Natural killer cell (primary cell): Measurements from ENCODE around the gene NANOS3. TPM values are rescaled to one million over a fixed set of nuclear protein-coding genes. Genes with fewer than 3 reads are reported as not detected.

Experiments used
- ATAC-seq, 3 donors: fragments of 150-1000 bp in 2 of 3; fragments of 200-7000 bp in 1 of 3; cut with Tn5 transposase; 1 replicate in 1 of 3; 2 replicates in 2 of 3; pipeline ENCODE4 v1.10.0; 2021; ENCODE audit warnings: mild to moderate bottlenecking in 2 of 3, moderate library complexity in 2 of 3
- DNase-seq, 2 donors: peaks; one replicate each; pipeline versions ENCODE4 v3.0.0 to v3.0.0-alpha.2; 2013 to 2021; ENCODE audit warnings: mixed read lengths in 1 of 2
- H3K27ac ChIP-seq: one replicate; pipeline ENCODE4 v1.5.1; 2013; ENCODE audit warnings: mild to moderate bottlenecking, low read length
- H3K27me3 ChIP-seq: one replicate; pipeline ENCODE4 v1.6.1; 2013; ENCODE audit warnings: low read length; ENCODE audit not compliant: control insufficient read depth, insufficient read depth
- H3K36me3 ChIP-seq: one replicate; pipeline ENCODE4 v1.6.1; 2013; ENCODE audit warnings: low read length; ENCODE audit not compliant: control insufficient read depth, insufficient read depth
- H3K4me1 ChIP-seq: one replicate; pipeline ENCODE4 v1.6.1; 2013; ENCODE audit warnings: low read length; ENCODE audit not compliant: control insufficient read depth, insufficient read depth
- H3K4me3 ChIP-seq: one replicate; pipeline ENCODE4 v1.5.1; 2013; ENCODE audit warnings: low read length
- H3K9me3 ChIP-seq: one replicate; pipeline ENCODE4 v1.6.1; 2013; ENCODE audit warnings: low read length; ENCODE audit not compliant: control insufficient read depth, insufficient read depth
- H3K27ac Mint-ChIP-seq, 2 donors: one replicate each; pipeline ENCODE4 v1.8.0; 2022; ENCODE audit warnings: mild to moderate bottlenecking in 2 of 2, mixed read lengths in 2 of 2, moderate library complexity in 1 of 2
- H3K27me3 Mint-ChIP-seq, 2 donors: one replicate each; pipeline ENCODE4 v1.8.0; 2022; ENCODE audit warnings: low read depth in 2 of 2, mixed read lengths in 2 of 2
- H3K36me3 Mint-ChIP-seq: one replicate; pipeline ENCODE4 v1.8.0; 2022; ENCODE audit warnings: mixed read lengths
- H3K4me1 Mint-ChIP-seq, 2 donors: one replicate each; pipeline ENCODE4 v1.8.0; 2022; ENCODE audit warnings: mixed read lengths in 2 of 2
- H3K4me3 Mint-ChIP-seq: one replicate; pipeline ENCODE4 v1.8.0; 2022; ENCODE audit warnings: mild to moderate bottlenecking, moderate library complexity, mixed read lengths
- H3K9me3 Mint-ChIP-seq, 2 donors: one replicate each; pipeline ENCODE4 v1.8.0; 2022; ENCODE audit warnings: mixed read lengths in 2 of 2
- WGBS: methylation state at CpG from one replicate; pipeline ENCODE4 v1.1.7; 2013; ENCODE audit warnings: missing lambda C conversion rate; ENCODE audit not compliant: insufficient coverage; 5-methylcytosine and 5-hydroxymethylcytosine counted together
- intact Hi-C: fragments of 100-400 bp; cut with micrococcal nuclease; formaldehyde crosslinking; loops from one replicate; pipeline ENCODE4 v1.14.2; 2022
- total RNA-seq, 4 donors: library from RNA; stranded (reverse); fragments of 120-200 nt in 1 of 4; gene quantifications; one replicate each; pipeline versions ENCODE4 v1.2.3 to v1.2.4, GENCODE V29; 2013 to 2022
- TF ChIP-seq, protein P1 (sequence below): fragments of 200-600 bp; IDR thresholded peaks from one replicate; pipeline ENCODE4 v1.8.0; 2022; ENCODE audit warnings: antibody characterized with exemption

The NANOS3 gene
- total RNA-seq, 3 donors from 2014 or later (not counting 1 experiment from before 2014, with no cell fraction given) = 2.6 to 6.3 (median 3.0) TPM

DNA sequence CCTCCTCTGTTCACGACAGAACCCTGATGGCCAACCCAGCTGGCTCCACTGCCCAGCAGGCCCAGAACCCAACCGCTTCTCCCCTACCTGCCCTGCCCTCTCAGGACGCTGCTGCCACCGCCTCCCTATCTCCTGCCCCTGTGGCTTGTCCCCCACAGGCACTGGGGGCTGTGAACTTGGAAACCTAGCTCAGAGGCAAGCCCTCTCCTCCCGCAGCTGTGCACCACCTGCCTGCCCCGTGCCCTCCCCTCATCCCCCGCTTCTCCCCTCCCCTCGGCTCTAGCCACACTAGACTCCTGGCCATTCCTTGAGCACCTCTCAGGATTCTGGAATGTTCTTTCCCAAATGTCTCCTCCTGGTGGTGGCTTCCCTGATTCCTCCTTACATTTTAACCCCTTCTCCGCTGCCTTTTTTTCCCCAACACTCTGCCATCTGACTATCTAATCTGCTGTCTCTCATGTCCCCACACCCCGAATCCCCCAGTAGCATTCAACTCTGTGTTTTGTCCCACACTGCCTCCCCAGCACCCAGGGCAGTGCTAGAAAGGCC lies 6.7 kb downstream of the NANOS3 start:
- Mint-ChIP-seq H3K9me3 (no peaks in the 10 kb centered on the region), H3K4me1 (peaks cover 38 to 68% of the 10 kb centered on the region in 2 donors)

DNA sequence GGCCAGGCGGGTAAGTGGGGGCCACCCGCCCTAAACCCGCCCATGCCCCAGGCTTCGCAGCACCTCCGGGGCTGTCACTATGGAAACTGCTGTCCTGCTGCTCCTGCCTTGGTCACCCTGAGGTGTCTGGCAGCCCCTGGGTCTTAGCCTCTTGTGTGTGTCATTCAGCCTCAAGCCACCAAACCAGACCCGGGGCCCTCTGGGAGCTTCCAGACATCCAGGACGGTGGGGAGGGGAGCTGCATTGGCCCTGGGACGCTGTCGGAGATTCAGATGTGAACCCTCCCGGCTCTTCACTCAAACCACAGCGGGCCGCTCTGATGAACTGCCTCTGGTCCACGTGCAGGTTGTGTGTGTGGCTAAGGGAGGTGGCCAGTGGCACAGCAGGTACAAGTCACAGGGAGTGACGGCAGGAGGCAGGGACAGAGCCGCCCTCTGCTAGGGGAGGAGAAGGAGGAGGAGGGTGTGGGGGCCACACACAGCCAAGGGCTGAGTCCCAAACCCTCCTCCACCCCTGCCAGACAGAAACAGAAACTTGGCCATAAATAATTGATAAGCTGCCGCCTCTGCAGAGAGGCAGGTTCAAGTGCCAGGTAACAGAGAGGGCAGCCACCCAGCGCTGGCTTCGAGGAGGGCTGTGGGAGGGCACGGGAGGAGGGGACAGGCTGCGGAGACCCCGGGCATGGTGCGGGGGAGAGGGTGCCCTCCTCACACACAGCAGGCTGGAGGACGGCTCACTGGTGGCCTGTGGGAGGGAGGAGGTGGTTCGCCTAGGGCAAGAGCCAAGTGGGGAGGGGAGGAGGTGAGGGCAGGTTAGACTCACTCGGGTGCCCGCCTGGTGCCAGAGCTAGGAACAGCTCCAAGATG lies 8.0 kb downstream of the NANOS3 start:
- Mint-ChIP-seq H3K36me3 (no peaks in the 10 kb centered on the region), H3K9me3 (no peaks in the 10 kb centered on the region), H3K27me3 (no peaks in the 10 kb centered on the region), H3K27ac (peak overlapping the region in 1 of 2 donors; percentile 91), H3K4me1 (peaks cover 38 to 68% of the 10 kb centered on the region in 2 donors), H3K4me3 (no peak overlapping the region)
- no peaks in the 10 kb centered on the region for H3K36me3 ChIP-seq
- TF ChIP-seq, protein P1, sequence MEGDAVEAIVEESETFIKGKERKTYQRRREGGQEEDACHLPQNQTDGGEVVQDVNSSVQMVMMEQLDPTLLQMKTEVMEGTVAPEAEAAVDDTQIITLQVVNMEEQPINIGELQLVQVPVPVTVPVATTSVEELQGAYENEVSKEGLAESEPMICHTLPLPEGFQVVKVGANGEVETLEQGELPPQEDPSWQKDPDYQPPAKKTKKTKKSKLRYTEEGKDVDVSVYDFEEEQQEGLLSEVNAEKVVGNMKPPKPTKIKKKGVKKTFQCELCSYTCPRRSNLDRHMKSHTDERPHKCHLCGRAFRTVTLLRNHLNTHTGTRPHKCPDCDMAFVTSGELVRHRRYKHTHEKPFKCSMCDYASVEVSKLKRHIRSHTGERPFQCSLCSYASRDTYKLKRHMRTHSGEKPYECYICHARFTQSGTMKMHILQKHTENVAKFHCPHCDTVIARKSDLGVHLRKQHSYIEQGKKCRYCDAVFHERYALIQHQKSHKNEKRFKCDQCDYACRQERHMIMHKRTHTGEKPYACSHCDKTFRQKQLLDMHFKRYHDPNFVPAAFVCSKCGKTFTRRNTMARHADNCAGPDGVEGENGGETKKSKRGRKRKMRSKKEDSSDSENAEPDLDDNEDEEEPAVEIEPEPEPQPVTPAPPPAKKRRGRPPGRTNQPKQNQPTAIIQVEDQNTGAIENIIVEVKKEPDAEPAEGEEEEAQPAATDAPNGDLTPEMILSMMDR = no peak
- no peak overlapping the region for H3K4me3 ChIP-seq
- DNase-seq (no peak), ATAC-seq (no peak)
- H3K27me3 ChIP-seq = no peaks in the 10 kb centered on the region
- H3K27ac ChIP-seq = peak overlapping the region; percentile 83
- intact Hi-C loops = loop anchor here (5.0 to 10.0 kb wide), 4 partner anchors 70 to 590 kb away; partner anchors contain the start of genes DCAF15 and PTGER1
- H3K9me3 ChIP-seq = no peaks in the 10 kb centered on the region
- peaks cover 86% of the 10 kb centered on the region for H3K4me1 ChIP-seq
- 91% methylated on average over 25 of the region's 26 CpGs for whole genome bisulfite sequencing

More for the DNA sequence above, 6.7 kb downstream of the NANOS3 start:
- Histone ChIP-seq H3K27ac (no peak overlapping the region), H3K9me3 (no peaks in the 10 kb centered on the region), H3K4me1 (peaks cover 91% of the 10 kb centered on the region), H3K27me3 (no peaks in the 10 kb centered on the region), H3K4me3 (no peak overlapping the region), H3K36me3 (no peaks in the 10 kb centered on the region)
- DNase-seq (no peak), ATAC-seq (no peak)
- intact Hi-C loops = loop anchor here (5.0 to 10.0 kb wide), 4 partner anchors 71 to 591 kb away; partner anchors contain the start of genes DCAF15 and PTGER1
- no peaks in the 10 kb centered on the region for H3K36me3 Mint-ChIP-seq
- WGBS = 86% methylated on average over 10 of the region's 10 CpGs
- H3K4me3 Mint-ChIP-seq = peak overlapping the region; percentile 8
- peak overlapping the region; percentile 45 to 91 for H3K27ac Mint-ChIP-seq
- TF ChIP-seq, protein P1 = no peak
- no peaks in the 10 kb centered on the region for H3K27me3 Mint-ChIP-seq

DNA sequence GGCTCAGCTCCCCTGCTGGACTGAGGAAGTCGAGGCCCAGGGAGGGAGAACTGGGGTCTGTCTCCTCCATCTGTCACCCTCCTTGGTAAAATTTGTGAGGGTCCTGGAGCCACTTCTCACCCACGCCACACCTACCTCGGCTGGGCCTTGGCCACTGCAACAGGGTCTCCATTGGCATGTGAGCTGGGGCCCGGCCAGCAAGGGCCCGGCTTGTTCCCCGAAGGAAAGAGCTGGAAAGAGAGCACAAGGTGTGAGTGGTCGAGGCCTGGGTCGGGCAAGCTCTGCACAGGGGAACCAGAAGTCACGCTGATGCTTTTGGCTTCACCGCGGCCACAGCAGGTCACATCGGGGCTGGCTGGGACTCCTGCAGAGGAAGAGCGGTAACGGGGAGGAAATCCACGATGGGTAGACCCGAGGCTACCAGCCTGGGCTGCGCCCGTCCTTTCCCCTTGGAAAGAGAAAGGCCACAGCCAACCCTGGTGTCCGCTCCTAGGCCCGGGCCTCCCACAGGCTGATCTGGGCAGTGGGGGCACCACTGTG lies 9.0 kb downstream of the NANOS3 start:
- TF ChIP-seq, protein P1 = no peak
- no peaks in the 10 kb centered on the region for H3K36me3 ChIP-seq
- H3K27me3 ChIP-seq = no peaks in the 10 kb centered on the region
- Mint-ChIP-seq H3K4me1 (peaks cover 38 to 61% of the 10 kb centered on the region in 2 donors), H3K9me3 (no peaks in the 10 kb centered on the region), H3K4me3 (peak overlapping the region; percentile 78), H3K27ac (peak overlapping the region; percentile 91 to 93), H3K27me3 (no peaks in the 10 kb centered on the region), H3K36me3 (no peaks in the 10 kb centered on the region)
- peak overlapping the region; percentile 83 for H3K27ac ChIP-seq
- 36% methylated on average over 20 of the region's 20 CpGs for WGBS
- no peaks in the 10 kb centered on the region for H3K9me3 ChIP-seq
- intact Hi-C loops = loop anchor here (10.0 kb wide), 2 partner anchors 69 to 589 kb away; partner anchors contain the start of genes DCAF15 and PTGER1
- H3K4me1 ChIP-seq = peaks cover 77% of the 10 kb centered on the region
- H3K4me3 ChIP-seq = no peak overlapping the region
- ATAC-seq (peak in 2 of 3 donors; percentile 4 to 12), DNase-seq (peak; percentile 43 to 46)
